Measurements from ENCODE around the gene TICRR.

- TF ChIP-seq TFDP1 (CRISPR knock-in tag; IDR thresholded peaks at IDR 0.05; ENCODE audit: borderline replicate concordance) (no peak), ZNF709 (CRISPR knock-in tag; IDR thresholded peaks at IDR 0.05) (no peak), NR1H2 (CRISPR knock-in tag; IDR thresholded peaks at IDR 0.05; ENCODE audit: borderline replicate concordance, low read depth) (no peak), EP300 (IDR thresholded peaks at IDR 0.05; ENCODE audit: low read depth in 2 of 2, low read length in 2 of 2) (no peak), EP300 (CRISPR knock-in tag; IDR thresholded peaks at IDR 0.05; ENCODE audit: borderline replicate concordance) (no peak), POLR2AphosphoS5 (IDR thresholded peaks at IDR 0.05; ENCODE audit: low read depth, low read length) (no peak), POLR2A (IDR thresholded peaks at IDR 0.05; ENCODE audit: insufficient read depth in 1 of 2, low read depth in 2 of 2, low read length in 2 of 2) (no peak), THYN1 (CRISPR knock-in tag; IDR thresholded peaks at IDR 0.05; ENCODE audit: borderline replicate concordance, low read depth) (no peak)
- TF ChIP-seq, protein P1, sequence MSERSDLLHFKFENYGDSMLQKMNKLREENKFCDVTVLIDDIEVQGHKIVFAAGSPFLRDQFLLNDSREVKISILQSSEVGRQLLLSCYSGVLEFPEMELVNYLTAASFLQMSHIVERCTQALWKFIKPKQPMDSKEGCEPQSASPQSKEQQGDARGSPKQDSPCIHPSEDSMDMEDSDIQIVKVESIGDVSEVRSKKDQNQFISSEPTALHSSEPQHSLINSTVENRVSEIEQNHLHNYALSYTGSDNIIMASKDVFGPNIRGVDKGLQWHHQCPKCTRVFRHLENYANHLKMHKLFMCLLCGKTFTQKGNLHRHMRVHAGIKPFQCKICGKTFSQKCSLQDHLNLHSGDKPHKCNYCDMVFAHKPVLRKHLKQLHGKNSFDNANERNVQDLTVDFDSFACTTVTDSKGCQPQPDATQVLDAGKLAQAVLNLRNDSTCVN (CRISPR knock-in tag; IDR thresholded peaks at IDR 0.05; ENCODE audit: borderline replicate concordance) = no peak
Measured at GRCh38 chr15:89611317-89611716, 36.0 kb downstream of the TICRR start.
